Right lobe of liver (tissue), 6 donors: Measurements from ENCODE around the gene TPMT. TPM values are rescaled to one million over a fixed set of nuclear protein-coding genes. Genes with fewer than 3 reads are reported as not detected.

Experiments used
- ATAC-seq, 4 donors: fragments of 200-7000 bp; cut with Tn5 transposase; one replicate each; pipeline ENCODE4 v1.9.1; 2020; ENCODE audit warnings: mild to moderate bottlenecking in 4 of 4, moderate library complexity in 4 of 4
- DNase-seq, 3 donors: peaks; one replicate each; pipeline ENCODE4 v3.0.0-alpha.2; 2020
- H3K27ac ChIP-seq, 3 donors: fragments of 200-600 bp; one replicate each; pipeline ENCODE4 v1.8.0; 2022
- H3K27me3 ChIP-seq, 2 donors: fragments of 200-600 bp; one replicate each; pipeline ENCODE4 v1.8.0; 2022
- H3K36me3 ChIP-seq, 4 donors: fragments of 200-600 bp; sonication (generic) in 1 of 4; one replicate each; pipeline versions ENCODE4 v1.5.1 to v1.8.0; 2017 to 2022; ENCODE audit warnings: control low read depth in 1 of 4
- H3K4me1 ChIP-seq, 4 donors: fragments of 200-600 bp; sonication (generic) in 1 of 4; one replicate each; pipeline versions ENCODE4 v1.5.1 to v1.8.0; 2017 to 2022; ENCODE audit warnings: control low read depth in 1 of 4
- H3K4me3 ChIP-seq, 3 donors: fragments of 200-600 bp; one replicate each; pipeline ENCODE4 v1.8.0; 2022
- H3K9me3 ChIP-seq, 4 donors: fragments of 200-600 bp; sonication (generic) in 1 of 4; one replicate each; pipeline versions ENCODE4 v1.5.1 to v1.8.0; 2017 to 2022; ENCODE audit warnings: control low read depth in 1 of 4
- POLR2A ChIP-seq: fragments of 450-650 bp; IDR thresholded peaks from one replicate; pipeline ENCODE4 v1.6.1; 2017; ENCODE audit warnings: antibody characterized with exemption, mild to moderate bottlenecking
- WGBS: methylation state at CpG from one replicate; pipeline ENCODE4 v1.1.6; 2018; ENCODE audit warnings: low coverage, low lambda C conversion rate; ENCODE audit not compliant: insufficient coverage; ENCODE audit errors: missing lambda C conversion rate; 5-methylcytosine and 5-hydroxymethylcytosine counted together
- intact Hi-C, 2 donors: fragments of 100-400 bp; cut with DNase I; formaldehyde crosslinking; loops; one replicate each; pipeline versions ENCODE4 v1.11.2 to v1.14.1; 2022
- total RNA-seq, 6 experiments: library from RNA; depleted of rRNA in 2 of 6; stranded (reverse); fragments of >200 nt in 2 of 6; fragmentation: NEBNext Ultra II Directional in 3 of 6; extraction: Animal tissue kit (Norgen Biotek cat#: 25700) in 3 of 6; gene quantifications; one replicate each; pipeline versions ENCODE4 v1.1.0 to v1.2.4, GENCODE V29; 2016 to 2023
- TF ChIP-seq, protein P1 (sequence below), 4 donors: fragments of 200-600 bp in 3 of 4; fragments of 450-650 bp in 1 of 4; IDR thresholded peaks; one replicate each; pipeline versions ENCODE4 v1.5.1 to v1.8.0; 2016 to 2022; ENCODE audit warnings: antibody characterized with exemption in 4 of 4, mild to moderate bottlenecking in 2 of 4
- donor health status: DM: no; HTN: yes; CAD: no.
- donor health status: DM: no; HTN: no; CAD: no.
- donor health status: DM: no; HTN: no; CAD: no.
- donor health status: DM: no; HTN: yes; CAD: no.
- donor health status: DM: no; HTN: yes; CAD: no.

Gene TPMT
- total RNA-seq, 6 experiments from 2014 or later: 26.5 to 31.8 (median 27.7) TPM

DNA sequence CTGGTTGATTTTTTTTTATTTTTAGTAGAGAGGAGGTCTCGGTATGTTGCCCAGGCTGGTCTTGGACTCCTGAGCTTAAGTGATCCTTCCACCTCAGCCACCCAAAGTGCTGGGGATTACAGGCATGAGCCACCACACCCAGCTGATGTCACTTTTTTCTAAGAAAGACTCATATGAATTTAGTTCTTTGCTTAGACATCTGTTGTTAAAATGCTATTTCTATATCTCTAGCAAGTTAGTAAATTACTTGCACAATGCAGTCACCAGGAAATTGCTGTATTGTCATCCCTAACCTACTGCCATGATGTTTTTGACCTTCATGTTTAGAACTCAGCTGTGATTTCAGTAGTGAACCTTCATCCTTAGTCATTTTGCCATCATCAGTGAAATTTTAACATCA, 6.0 kb upstream of the TPMT start:
- Histone ChIP-seq H3K27me3 (no peaks in the 10 kb centered on the region), H3K27ac (no peak overlapping the region), H3K4me3 (no peak overlapping the region), H3K36me3 (peaks cover 0 to 19% (median 6%) of the 10 kb centered on the region in 4 donors), H3K9me3 (no peaks in the 10 kb centered on the region), H3K4me1 (peaks cover 0 to 4% (median 0%) of the 10 kb centered on the region in 4 donors)
- DNase-seq: no peak
- no peak for ATAC-seq
- 100% methylated on average over 1 of the region's 1 CpG for WGBS
- intact Hi-C loops: no loop called here
- TF ChIP-seq POLR2A: no peak
- TF ChIP-seq, protein P1, sequence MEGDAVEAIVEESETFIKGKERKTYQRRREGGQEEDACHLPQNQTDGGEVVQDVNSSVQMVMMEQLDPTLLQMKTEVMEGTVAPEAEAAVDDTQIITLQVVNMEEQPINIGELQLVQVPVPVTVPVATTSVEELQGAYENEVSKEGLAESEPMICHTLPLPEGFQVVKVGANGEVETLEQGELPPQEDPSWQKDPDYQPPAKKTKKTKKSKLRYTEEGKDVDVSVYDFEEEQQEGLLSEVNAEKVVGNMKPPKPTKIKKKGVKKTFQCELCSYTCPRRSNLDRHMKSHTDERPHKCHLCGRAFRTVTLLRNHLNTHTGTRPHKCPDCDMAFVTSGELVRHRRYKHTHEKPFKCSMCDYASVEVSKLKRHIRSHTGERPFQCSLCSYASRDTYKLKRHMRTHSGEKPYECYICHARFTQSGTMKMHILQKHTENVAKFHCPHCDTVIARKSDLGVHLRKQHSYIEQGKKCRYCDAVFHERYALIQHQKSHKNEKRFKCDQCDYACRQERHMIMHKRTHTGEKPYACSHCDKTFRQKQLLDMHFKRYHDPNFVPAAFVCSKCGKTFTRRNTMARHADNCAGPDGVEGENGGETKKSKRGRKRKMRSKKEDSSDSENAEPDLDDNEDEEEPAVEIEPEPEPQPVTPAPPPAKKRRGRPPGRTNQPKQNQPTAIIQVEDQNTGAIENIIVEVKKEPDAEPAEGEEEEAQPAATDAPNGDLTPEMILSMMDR (IDR thresholded peaks at IDR 0.05): no peak

DNA sequence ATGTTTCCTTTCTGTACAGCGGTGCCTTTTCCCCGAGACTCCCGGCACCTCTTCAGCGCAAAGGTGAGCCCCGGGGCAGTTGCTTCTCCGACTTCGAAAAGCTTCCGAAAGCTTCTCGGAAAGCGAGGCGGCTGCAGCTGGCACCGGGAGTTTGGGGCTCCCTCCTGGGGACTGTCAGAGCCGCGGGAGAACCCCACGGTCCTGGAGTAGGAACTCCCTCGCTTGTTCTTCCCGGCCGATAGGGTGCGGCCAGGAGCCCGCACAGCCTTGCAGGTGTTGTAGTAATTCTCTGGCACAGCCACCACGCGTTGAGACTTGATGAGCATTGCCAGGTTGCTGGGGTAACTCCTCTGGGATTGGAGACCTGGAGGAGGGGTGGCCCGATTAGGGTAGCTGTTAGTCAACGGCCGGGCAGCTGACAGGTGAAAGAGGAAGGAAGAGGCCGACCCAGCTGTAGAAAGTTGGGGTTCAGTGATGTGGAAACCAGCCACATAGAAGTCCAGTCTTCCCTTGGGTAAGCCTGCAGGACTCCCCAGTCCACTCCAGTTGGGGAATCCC, 1.1 kb upstream of the TPMT start:
- 0% methylated on average over 14 of the region's 26 CpGs for WGBS
- Histone ChIP-seq H3K4me3 (peak overlapping the region; percentile 80 to 97 (median 91)), H3K9me3 (no peaks in the 10 kb centered on the region), H3K36me3 (peaks cover 0 to 1% (median 0%) of the 10 kb centered on the region in 4 donors), H3K4me1 (peaks cover 0 to 9% (median 0%) of the 10 kb centered on the region in 4 donors), H3K27me3 (no peaks in the 10 kb centered on the region), H3K27ac (peak overlapping the region; percentile 55 to 77 (median 71))
- intact Hi-C loops: no loop called here
- DNase-seq (peak; percentile 81 to 91 (median 90)), ATAC-seq (peak; percentile 51 to 58 (median 54))
- no peak for TF ChIP-seq POLR2A
- TF ChIP-seq, protein P1 (IDR thresholded peaks at IDR 0.05): peak in 3 of 4 donors; percentile 30 to 43 (median 38)

DNA sequence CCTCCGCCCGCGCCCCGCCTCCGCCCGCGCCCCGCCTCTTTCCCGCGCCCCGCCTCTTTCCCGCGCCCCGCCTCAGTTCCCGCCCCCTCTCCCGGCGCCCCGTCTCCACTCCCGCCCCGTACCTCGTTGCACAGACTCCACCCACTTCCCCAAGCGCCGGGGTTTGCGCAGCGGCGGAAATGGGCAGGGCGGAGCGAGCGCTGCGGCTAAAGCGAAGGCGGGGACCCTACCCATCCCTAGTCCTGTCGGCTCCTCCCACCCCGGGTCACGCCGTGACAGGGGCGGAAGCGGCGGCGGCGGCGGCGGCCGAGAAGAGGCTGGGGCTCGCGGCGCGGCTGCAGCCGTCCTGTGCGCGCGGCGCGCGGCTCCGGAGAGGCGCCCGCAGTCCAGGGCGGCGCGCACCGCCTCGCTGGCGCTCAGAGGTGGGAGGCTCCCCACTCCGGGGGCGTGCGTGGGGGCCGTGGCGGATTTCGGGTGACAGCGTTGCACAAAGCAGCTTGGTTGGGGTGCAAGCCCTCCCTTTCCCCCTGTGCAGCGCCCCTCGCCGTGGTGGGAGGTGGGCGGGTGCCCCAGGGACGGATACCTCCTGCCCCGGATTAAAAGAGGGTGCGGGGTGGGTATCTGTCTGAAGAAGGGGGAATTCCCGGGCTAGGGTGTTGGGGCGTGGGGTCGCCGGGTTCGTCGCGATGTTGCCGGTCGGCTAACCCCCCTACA, 430 bp upstream of the TPMT start, which contains the start of gene KDM1B:
Gene KDM1B (plus strand): TSS at position 273 of the 714 bp plus-strand sequence. CDS start 4,474 bp downstream, outside the sequence.
- TF ChIP-seq POLR2A: peak; percentile 86
- TF ChIP-seq, protein P1 (IDR thresholded peaks at IDR 0.05): peak in 1 of 4 donors; percentile 10
- DNase-seq: peak; percentile 99 to 100 (median 99)
- peak within 1 kb of the TSS; percentile 80 to 97 (median 91) for H3K4me3 ChIP-seq
- H3K27ac ChIP-seq: peak within 1 kb of the TSS; percentile 76 to 90 (median 87)
- no peaks in the 10 kb centered on the region for H3K9me3 ChIP-seq
- under 1% methylated on average over 25 of the region's 87 CpGs for WGBS
- peaks cover 0 to 9% (median 0%) of the 10 kb centered on the region in 4 donors for H3K4me1 ChIP-seq
- intact Hi-C loops: no loop called here
- H3K36me3 ChIP-seq: no peaks in the 10 kb centered on the region
- H3K27me3 ChIP-seq: no peaks in the 10 kb centered on the region
- peak; percentile 87 to 97 (median 90) for ATAC-seq

DNA sequence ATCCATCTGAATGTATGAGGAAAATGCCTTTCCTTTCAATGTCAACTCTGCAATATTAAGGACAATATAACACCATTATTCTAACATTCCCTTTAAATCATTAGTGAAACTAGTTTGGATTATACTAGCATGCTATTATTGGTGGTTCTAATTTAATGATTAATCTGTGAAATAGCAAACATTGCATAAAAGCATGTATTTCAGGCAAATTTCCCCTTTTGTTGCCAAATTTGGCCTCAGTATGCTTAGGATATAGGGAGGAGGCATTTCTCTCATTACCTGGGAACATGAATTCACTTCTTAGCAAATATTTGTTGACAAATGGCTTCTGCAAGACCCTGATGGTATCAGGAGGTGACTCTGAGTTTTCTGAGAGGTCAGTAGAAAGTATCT, 1.6 kb downstream of the TPMT start:
- intact Hi-C loops: no loop called here
- TF ChIP-seq, protein P1 (IDR thresholded peaks at IDR 0.05): no peak
- TF ChIP-seq POLR2A: peak; percentile 43
- DNase-seq: no peak
- H3K9me3 ChIP-seq: no peaks in the 10 kb centered on the region
- peak in 3 of 4 donors; percentile 3 to 10 (median 5) for ATAC-seq
- H3K27ac ChIP-seq: peak overlapping the region; percentile 76 to 90 (median 87)
- H3K4me3 ChIP-seq: peak overlapping the region; percentile 56 to 80 (median 62)
- no peaks in the 10 kb centered on the region for H3K36me3 ChIP-seq
- H3K27me3 ChIP-seq: no peaks in the 10 kb centered on the region
- H3K4me1 ChIP-seq: peaks cover 0 to 10% (median 0%) of the 10 kb centered on the region in 4 donors
